ENCODE data around the gene R3HCC1L. TPM values are rescaled to one million over a fixed set of nuclear protein-coding genes. Genes with fewer than 3 reads are reported as not detected.

Gene R3HCC1L
- total RNA-seq, 1 experiment from 2014 or later = 15.9 TPM

DNA sequence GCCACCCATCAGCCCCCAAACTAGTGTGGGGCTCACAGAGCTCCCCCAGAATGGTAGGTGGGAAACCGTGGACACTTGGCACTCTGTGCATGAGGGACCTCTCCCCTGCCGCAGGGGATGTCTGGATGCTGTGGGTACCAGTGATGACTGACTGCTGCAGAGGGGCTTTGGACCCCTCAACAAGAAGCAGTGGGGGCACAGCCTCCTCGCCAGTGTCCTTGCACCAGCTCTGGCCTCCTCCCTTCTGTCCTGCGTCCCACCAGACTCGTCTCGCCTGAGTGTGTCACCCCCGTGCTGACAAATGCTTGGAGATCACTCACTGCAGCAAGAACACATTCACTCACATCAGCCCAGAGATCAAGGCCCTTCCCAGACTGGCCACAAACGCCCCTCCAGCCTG is 37.3 kb upstream of the R3HCC1L start:
- no TSS peak for BruUV-seq (replicated peaks)
- in situ Hi-C loops (cut with HindIII; ENCODE audit: low pct_unique_long_range_greater_than_20kb, low sequenced_read_pairs) = no loop called here
- ATAC-seq = peak; percentile 17; the same call in 1 of the 2 replicates

GRCh38 chr10:98097616-98098015 is 36.8 kb upstream of the R3HCC1L start:
- ChIA-PET POLR2A (no interaction called here), CTCF (no interaction called here)
- TF ChIP-seq, protein P1, sequence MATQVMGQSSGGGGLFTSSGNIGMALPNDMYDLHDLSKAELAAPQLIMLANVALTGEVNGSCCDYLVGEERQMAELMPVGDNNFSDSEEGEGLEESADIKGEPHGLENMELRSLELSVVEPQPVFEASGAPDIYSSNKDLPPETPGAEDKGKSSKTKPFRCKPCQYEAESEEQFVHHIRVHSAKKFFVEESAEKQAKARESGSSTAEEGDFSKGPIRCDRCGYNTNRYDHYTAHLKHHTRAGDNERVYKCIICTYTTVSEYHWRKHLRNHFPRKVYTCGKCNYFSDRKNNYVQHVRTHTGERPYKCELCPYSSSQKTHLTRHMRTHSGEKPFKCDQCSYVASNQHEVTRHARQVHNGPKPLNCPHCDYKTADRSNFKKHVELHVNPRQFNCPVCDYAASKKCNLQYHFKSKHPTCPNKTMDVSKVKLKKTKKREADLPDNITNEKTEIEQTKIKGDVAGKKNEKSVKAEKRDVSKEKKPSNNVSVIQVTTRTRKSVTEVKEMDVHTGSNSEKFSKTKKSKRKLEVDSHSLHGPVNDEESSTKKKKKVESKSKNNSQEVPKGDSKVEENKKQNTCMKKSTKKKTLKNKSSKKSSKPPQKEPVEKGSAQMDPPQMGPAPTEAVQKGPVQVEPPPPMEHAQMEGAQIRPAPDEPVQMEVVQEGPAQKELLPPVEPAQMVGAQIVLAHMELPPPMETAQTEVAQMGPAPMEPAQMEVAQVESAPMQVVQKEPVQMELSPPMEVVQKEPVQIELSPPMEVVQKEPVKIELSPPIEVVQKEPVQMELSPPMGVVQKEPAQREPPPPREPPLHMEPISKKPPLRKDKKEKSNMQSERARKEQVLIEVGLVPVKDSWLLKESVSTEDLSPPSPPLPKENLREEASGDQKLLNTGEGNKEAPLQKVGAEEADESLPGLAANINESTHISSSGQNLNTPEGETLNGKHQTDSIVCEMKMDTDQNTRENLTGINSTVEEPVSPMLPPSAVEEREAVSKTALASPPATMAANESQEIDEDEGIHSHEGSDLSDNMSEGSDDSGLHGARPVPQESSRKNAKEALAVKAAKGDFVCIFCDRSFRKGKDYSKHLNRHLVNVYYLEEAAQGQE (IDR thresholded peaks at IDR 0.05; ENCODE audit: insufficient read depth in 1 of 2, low read depth in 2 of 2, low read length in 1 of 2) = no peak
- TF ChIP-seq SIN3A (IDR thresholded peaks at IDR 0.05; ENCODE audit: borderline replicate concordance, insufficient read depth, low read depth, low read length) (no peak), POLR2AphosphoS5 (IDR thresholded peaks at IDR 0.05; ENCODE audit: low read depth, low read length) (no peak), TCF7L2 (IDR thresholded peaks at IDR 0.05; ENCODE audit: low read depth, low read length) (no peak)
- TF ChIP-seq, protein P2, sequence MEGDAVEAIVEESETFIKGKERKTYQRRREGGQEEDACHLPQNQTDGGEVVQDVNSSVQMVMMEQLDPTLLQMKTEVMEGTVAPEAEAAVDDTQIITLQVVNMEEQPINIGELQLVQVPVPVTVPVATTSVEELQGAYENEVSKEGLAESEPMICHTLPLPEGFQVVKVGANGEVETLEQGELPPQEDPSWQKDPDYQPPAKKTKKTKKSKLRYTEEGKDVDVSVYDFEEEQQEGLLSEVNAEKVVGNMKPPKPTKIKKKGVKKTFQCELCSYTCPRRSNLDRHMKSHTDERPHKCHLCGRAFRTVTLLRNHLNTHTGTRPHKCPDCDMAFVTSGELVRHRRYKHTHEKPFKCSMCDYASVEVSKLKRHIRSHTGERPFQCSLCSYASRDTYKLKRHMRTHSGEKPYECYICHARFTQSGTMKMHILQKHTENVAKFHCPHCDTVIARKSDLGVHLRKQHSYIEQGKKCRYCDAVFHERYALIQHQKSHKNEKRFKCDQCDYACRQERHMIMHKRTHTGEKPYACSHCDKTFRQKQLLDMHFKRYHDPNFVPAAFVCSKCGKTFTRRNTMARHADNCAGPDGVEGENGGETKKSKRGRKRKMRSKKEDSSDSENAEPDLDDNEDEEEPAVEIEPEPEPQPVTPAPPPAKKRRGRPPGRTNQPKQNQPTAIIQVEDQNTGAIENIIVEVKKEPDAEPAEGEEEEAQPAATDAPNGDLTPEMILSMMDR (IDR thresholded peaks at IDR 0.05) = no peak
- Histone ChIP-seq H3K4me3 (ENCODE audit: low read depth in 2 of 2, low read length in 2 of 2) (no peak overlapping the region), H3K27me3 (ENCODE audit: control insufficient read depth, insufficient read depth, low read length) (peaks cover 43% of the 10 kb centered on the region), H3K36me3 (ENCODE audit: control insufficient read depth, insufficient read depth, low read length) (no peaks in the 10 kb centered on the region), H3K27ac (ENCODE audit: low read length) (no peak overlapping the region), H3K9me3 (ENCODE audit: control insufficient read depth, insufficient read depth, low read depth, low read length) (no peaks in the 10 kb centered on the region), H3K4me1 (ENCODE audit: control insufficient read depth, insufficient read depth, low read length) (no peaks in the 10 kb centered on the region)
- no TSS peak for BruUV-seq (replicated peaks)
- in situ Hi-C loops (cut with HindIII; ENCODE audit: low pct_unique_long_range_greater_than_20kb, low sequenced_read_pairs) (no loop called here), intact Hi-C loops (cut with micrococcal nuclease; ENCODE audit: unreplicated experiment) (no loop called here)
- ATAC-seq = peak; percentile 42; the same call in 1 of the 2 replicates
- DNase-seq (ENCODE audit: low read depth, low spot score) = no peak

More for the DNA sequence above, 37.3 kb upstream of the R3HCC1L start:
- intact Hi-C loops (cut with micrococcal nuclease; ENCODE audit: unreplicated experiment) = no loop called here
- Histone ChIP-seq H3K36me3 (ENCODE audit: control insufficient read depth, insufficient read depth, low read length) (no peaks in the 10 kb centered on the region), H3K4me1 (ENCODE audit: control insufficient read depth, insufficient read depth, low read length) (no peaks in the 10 kb centered on the region), H3K27ac (ENCODE audit: low read length) (no peak overlapping the region), H3K27me3 (ENCODE audit: control insufficient read depth, insufficient read depth, low read length) (peaks cover 41% of the 10 kb centered on the region), H3K9me3 (ENCODE audit: control insufficient read depth, insufficient read depth, low read depth, low read length) (no peaks in the 10 kb centered on the region), H3K4me3 (ENCODE audit: low read depth in 2 of 2, low read length in 2 of 2) (no peak overlapping the region)
- ChIA-PET CTCF (no interaction called here), POLR2A (no interaction called here)
- DNase-seq (ENCODE audit: low read depth, low spot score) = no peak
- TF ChIP-seq, protein P2 (IDR thresholded peaks at IDR 0.05) = no peak
- TF ChIP-seq POLR2AphosphoS5 (IDR thresholded peaks at IDR 0.05; ENCODE audit: low read depth, low read length) = no peak
- no peak for TF ChIP-seq TCF7L2 (IDR thresholded peaks at IDR 0.05; ENCODE audit: low read depth, low read length)
- no peak for TF ChIP-seq SIN3A (IDR thresholded peaks at IDR 0.05; ENCODE audit: borderline replicate concordance, insufficient read depth, low read depth, low read length)
- TF ChIP-seq, protein P1 (IDR thresholded peaks at IDR 0.05; ENCODE audit: insufficient read depth in 1 of 2, low read depth in 2 of 2, low read length in 1 of 2) = no peak

All from Panc1 (cell line).